NB4 (cell line): ENCODE results near the gene FAM210A.
A peak's percentile ranks its signal among the peaks of the same experiment; 100 is the strongest.
"Not testable (repeated sequence)": the region's sequence is repeated elsewhere in the genome, so short reads cannot be mapped to it uniquely, and the experiment has no call there.

Experiments used
- DNase-seq: peaks from one replicate; pipeline ENCODE4 v3.0.0; 2010; ENCODE audit warnings: low read depth
- H3K4me3 ChIP-seq: one replicate; pipeline ENCODE4 v1.5.1; 2011; ENCODE audit warnings: mild to moderate bottlenecking, low read depth, low read length, moderate library complexity
- MYC ChIP-seq: IDR thresholded peaks from 2 replicates; pipeline ENCODE4 v1.6.1; 2011; ENCODE audit warnings: low read depth, low read length
- POLR2A ChIP-seq: IDR thresholded peaks from 2 replicates; pipeline ENCODE4 v1.6.1; 2011; ENCODE audit warnings: mild to moderate bottlenecking; ENCODE audit not compliant: insufficient read length; ENCODE audit errors: extremely low read depth
- TF ChIP-seq, protein P1 (sequence below): IDR thresholded peaks from one replicate; pipeline ENCODE4 v1.5.1; 2012; ENCODE audit warnings: low read depth, low read length
- TF ChIP-seq, protein P2 (sequence below): IDR thresholded peaks from 2 replicates; pipeline ENCODE4 v1.6.1; 2011; ENCODE audit warnings: low read depth, low read length

FAM210A gene

DNA sequence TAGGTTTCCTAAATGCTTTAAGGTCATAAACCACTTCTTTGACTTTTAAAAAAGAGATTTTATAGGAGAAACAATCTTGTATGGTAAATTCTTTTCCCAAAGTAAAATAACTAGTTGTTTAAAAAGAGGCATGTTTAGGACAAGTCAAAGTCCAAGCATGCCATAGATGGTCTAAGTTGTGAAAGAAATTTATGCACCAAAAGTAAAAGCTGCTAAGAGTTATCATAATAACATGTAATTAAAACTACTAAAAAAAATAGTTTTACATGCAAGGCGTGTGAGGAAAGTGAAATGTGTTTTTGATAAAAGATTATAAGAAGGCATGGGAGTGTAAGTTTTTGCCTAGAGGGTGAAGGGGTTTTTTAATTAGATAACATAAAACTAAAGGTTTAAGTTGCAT lies 22.5 kb downstream of the FAM210A start:
- peak; percentile 36 for DNase-seq
- no peak overlapping the region for H3K4me3 ChIP-seq

DNA sequence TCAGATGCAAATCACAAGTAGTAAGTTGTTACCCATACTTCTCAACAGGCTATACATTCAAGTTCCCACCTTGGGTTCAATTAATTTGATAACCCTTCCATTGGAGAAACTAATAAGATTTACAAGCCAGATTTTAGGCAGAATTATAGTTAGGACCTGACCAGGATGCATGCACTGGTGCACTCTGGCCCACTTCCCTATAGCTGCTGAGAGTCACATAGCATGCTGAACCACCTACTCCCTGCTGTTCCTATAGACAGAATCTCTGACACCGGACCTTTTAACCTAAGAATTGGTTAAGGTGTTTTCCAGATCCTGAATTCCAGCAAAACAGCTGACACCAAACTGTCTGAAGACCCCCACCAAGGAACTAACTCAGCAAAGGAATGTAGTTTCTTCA lies 26.2 kb downstream of the FAM210A start:
- H3K4me3 ChIP-seq: no peak overlapping the region
- no peak for TF ChIP-seq MYC
- TF ChIP-seq, protein P1, sequence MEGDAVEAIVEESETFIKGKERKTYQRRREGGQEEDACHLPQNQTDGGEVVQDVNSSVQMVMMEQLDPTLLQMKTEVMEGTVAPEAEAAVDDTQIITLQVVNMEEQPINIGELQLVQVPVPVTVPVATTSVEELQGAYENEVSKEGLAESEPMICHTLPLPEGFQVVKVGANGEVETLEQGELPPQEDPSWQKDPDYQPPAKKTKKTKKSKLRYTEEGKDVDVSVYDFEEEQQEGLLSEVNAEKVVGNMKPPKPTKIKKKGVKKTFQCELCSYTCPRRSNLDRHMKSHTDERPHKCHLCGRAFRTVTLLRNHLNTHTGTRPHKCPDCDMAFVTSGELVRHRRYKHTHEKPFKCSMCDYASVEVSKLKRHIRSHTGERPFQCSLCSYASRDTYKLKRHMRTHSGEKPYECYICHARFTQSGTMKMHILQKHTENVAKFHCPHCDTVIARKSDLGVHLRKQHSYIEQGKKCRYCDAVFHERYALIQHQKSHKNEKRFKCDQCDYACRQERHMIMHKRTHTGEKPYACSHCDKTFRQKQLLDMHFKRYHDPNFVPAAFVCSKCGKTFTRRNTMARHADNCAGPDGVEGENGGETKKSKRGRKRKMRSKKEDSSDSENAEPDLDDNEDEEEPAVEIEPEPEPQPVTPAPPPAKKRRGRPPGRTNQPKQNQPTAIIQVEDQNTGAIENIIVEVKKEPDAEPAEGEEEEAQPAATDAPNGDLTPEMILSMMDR: no peak
- no peak for TF ChIP-seq POLR2A
- TF ChIP-seq, protein P2, sequence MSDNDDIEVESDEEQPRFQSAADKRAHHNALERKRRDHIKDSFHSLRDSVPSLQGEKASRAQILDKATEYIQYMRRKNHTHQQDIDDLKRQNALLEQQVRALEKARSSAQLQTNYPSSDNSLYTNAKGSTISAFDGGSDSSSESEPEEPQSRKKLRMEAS: no peak
- no peak for DNase-seq

More for the DNA sequence above, 22.5 kb downstream of the FAM210A start:
- TF ChIP-seq, protein P1: no peak
- TF ChIP-seq MYC (no peak), POLR2A (no peak)
- TF ChIP-seq, protein P2: no peak

DNA sequence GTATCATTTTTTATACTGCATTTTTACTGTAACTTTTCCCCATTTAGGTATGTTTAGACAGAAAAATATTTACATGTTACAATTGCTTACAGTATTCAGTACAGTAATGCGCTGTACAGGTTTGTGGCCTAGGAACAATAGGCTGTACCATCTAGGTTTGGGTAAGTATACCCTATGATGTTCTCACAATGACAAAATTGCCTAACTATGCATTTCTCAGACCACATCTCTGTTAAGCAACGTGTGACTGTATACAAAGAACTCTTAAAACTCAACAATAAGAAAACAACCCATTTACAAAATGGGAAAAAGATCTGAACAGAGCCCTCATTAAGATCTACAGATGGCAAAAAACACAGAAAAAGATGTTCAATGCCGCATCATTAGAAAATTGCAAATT lies 29.4 kb downstream of the FAM210A start:
- no peak overlapping the region for H3K4me3 ChIP-seq
- DNase-seq: no peak
- TF ChIP-seq MYC (no peak), POLR2A (no peak)
- TF ChIP-seq, protein P2: no peak
- TF ChIP-seq, protein P1: no peak

DNA sequence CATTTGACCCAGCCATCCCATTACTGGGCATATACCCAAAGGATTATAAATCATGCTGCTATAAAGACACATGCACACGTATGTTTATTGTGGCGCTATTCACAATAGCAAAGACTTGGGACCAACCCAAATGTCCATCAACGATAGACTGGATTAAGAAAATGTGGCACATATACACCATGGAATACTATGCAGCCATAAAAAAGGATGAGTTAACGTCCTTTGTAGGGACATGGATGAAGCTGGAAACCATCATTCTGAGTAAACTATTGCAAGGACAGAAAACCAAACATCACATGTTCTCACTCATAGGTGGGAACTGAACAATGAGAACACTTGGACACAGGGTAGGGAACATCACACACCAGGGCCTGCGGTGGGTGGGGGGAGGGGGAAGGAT lies 31.0 kb downstream of the FAM210A start:
- not testable (repeated sequence) for DNase-seq, H3K4me3 ChIP-seq

DNA sequence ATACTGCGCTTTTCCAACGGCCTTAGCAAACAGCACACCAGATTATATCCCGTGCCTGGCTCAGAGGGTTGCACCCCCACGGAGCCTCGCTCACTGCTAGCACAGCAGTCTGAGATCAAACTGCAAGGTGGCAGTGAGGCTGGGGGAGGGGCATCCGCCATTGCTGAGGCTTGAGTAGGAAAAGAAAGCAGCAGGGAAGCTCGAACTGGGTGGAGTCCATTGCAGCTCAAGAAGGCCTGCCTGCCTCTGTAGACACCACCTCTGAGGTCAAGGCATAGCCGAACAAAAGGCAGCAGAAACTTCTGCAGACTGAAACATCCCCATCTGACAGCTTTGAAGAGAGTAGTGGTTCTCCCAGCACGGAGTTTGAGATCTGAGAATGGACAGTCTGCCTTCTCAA lies 36.3 kb downstream of the FAM210A start:
- not testable (repeated sequence) for H3K4me3 ChIP-seq, DNase-seq

DNA sequence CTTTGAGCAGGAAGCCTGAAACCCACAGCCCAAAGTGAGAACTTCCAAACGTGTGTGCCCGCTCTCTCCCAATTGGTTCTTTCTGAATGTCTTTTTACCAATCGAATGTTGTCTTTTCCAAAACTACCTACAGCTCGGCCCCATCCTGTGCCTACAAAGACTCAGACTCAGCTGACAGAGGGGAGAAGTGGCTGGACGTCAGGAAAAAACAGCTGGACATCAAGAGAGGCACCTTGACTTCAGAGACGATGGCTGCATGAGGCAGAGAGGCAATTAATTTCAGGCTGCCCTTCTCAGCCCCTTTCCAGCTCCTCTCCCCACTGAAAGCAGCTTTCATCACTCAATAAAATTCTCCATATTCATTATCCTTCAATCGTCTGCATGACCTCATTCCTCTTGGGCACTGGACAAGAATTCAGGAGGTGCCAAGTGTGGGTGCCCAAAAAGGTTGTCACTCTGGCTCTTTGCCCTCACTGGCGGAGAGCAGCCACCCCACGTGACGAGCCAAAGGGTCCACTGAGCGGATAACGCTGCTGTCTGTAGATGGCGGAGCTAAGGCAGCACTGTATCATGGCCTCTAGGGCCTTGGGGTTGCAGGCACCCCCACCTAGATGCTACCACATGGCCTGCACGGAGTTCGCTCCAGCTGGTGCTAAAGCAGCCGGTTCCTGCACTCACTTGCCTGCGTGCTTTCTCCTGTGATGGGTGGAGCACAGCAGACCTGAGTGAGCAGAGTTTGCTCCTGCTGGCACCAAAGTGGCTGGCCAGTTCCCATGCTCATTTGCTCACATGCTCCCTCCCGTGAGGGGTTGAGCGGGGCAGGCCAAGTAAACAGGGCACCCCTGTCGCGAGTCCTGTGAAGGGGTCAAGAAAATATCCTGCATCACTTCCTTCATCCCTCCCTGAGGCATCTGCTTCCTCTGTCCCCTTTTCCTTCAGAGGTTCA lies 37.9 kb downstream of the FAM210A start:
- H3K4me3 ChIP-seq: no peak overlapping the region
- no peak for DNase-seq
- TF ChIP-seq, protein P2: no peak
- TF ChIP-seq, protein P1: no peak
- TF ChIP-seq POLR2A (no peak), MYC (no peak)

DNA sequence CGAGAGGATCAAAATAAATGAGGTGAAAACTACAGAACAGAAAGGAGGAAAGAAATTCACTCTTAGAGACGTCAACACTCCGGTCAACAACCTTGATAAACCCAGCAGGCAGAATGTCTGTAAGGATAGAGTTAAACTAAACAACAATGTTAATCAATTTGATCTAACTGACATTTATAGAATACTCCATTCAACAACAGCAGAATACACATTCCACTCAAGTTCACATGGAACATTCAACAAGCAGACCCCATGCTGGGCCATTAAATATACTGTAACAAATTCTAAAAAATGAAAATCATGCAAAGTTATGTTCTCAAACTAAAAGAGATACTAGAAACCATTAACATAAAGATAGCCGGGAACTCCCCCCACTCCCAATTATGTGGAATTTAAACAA lies 41.8 kb downstream of the FAM210A start:
- TF ChIP-seq MYC (no peak), POLR2A (no peak)
- TF ChIP-seq, protein P1: no peak
- TF ChIP-seq, protein P2: no peak
- H3K4me3 ChIP-seq: no peak overlapping the region
- DNase-seq: no peak
